ENCODE measurements around the gene GPR25.
"Not testable (repeated sequence)": the region's sequence is repeated elsewhere in the genome, so short reads cannot be mapped to it uniquely, and the experiment has no call there.

Gene GPR25

DNA sequence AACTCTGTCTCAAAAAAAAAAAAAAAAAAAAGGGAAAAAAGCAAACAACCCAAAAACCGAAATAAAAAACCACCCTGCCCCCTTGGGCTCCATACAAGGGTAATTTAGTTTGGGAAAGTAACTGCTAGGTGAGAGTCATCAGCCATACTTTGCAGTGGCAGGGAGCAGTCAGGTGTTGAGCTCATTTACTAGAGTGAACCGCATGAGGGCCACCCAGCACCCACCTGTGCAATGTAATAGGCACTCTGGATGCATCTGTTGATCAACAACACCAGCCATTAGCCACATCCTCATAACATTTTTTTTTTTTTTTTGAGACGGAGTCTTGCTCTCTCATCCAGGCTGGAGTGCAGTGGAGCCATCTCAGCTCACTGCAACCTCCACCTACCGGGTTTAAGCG lies 31.0 kb downstream of the GPR25 start:
- Mint-ChIP-seq H3K27me3 (peaks cover 10 to 53% of the 10 kb centered on the region in 2 donors), H3K27ac (no peak overlapping the region), H3K36me3 (ENCODE audit: insufficient read depth) (no peaks in the 10 kb centered on the region), H3K4me3 (no peak overlapping the region), H3K9me3 (no peaks in the 10 kb centered on the region), H3K4me1 (ENCODE audit: low read depth in 2 of 2) (peaks cover 9 to 16% of the 10 kb centered on the region in 2 donors)
- DNase-seq (no peak), ATAC-seq (replicated peaks) (peak; percentile 14)

DNA sequence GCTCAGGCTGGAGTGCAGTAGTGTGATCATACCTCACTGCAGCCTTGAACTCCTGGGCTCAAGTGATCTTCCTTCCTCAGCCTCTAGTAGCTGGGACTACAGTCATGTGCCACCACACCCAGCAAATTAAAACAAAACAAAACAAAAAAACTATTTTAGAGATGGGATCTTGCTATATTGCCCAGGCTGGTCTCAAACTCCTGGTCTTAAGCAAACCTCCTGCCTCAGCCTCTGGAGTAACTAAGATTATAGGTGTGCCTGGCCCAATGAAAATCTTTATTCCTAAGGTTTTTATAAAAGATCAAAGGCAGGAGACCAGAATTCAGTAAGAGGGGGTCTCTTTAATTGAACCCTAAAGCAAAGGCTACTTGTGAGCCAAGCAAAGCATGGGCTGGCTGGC lies 32.0 kb downstream of the GPR25 start:
- no peaks in the 10 kb centered on the region for H3K36me3 Mint-ChIP-seq (ENCODE audit: insufficient read depth)
- H3K9me3 Mint-ChIP-seq: no peaks in the 10 kb centered on the region
- no peak overlapping the region for H3K27ac Mint-ChIP-seq
- no peak for DNase-seq
- H3K27me3 Mint-ChIP-seq: peaks cover 10 to 56% of the 10 kb centered on the region in 2 donors
- H3K4me1 Mint-ChIP-seq (ENCODE audit: low read depth in 2 of 2): peaks cover 9 to 13% of the 10 kb centered on the region in 2 donors
- no peak for ATAC-seq (replicated peaks)
- H3K4me3 Mint-ChIP-seq: no peak overlapping the region

DNA sequence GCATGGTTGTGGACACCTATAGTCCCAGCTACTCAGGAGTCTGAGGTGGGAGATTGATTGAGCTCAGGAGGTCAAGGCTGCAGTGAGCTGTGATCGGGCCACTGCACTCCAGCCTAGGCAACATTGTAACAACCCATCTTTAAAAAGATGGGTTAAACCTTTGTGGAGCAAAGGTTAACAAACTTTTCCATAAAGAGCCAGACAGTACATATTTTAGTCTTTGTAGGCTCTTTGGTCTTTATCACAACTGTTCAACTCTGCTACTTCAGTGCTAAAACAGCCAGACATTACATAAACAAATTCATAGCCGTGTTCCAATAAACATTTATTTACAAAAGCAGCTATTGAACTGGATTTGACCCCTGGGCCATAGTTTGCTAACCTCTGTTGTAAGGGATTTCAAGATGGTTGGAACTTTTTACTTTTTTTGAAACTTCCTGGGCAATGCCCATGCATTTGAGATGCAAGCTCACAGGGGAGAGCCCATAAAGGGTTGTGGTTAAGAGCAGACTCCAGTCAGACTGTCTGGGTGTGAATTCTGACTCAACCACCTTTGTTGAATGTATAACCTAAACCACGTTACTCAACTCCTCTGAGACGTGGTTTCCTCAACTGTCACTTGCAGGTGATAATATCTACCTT lies 32.8 kb downstream of the GPR25 start:
- H3K36me3 Mint-ChIP-seq (ENCODE audit: insufficient read depth): no peaks in the 10 kb centered on the region
- peak overlapping the region; percentile 16 to 38 for H3K27ac Mint-ChIP-seq
- ATAC-seq (replicated peaks) (peak; percentile 98), DNase-seq (peak; percentile 46 to 57 (median 54))
- peak overlapping the region; percentile 6 to 7 for H3K4me3 Mint-ChIP-seq
- peaks cover 10 to 48% of the 10 kb centered on the region in 2 donors for H3K27me3 Mint-ChIP-seq
- peaks cover 9 to 13% of the 10 kb centered on the region in 2 donors for H3K4me1 Mint-ChIP-seq (ENCODE audit: low read depth in 2 of 2)
- H3K9me3 Mint-ChIP-seq: no peaks in the 10 kb centered on the region

DNA sequence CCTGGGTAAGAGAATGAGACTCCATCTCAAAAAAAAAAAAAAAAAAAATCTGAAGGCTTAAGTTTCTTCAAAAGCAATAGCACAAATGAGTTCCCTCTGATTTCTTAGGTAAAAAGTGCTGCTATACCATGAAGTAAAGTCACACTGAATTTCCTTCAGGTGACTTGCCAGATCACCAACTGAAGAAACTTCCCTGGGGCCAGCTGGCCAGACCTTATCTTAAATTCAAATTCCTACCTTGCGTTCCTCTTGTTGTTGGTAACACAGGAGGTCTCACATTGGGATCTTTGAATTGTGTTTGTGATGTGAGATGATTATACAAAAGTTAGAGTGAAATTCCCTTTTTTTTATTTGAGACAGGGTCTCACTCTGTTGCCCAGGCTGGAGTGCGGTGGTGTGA lies 33.7 kb downstream of the GPR25 start:
- Mint-ChIP-seq H3K4me3 (no peak overlapping the region), H3K4me1 (ENCODE audit: low read depth in 2 of 2) (peaks cover 9 to 11% of the 10 kb centered on the region in 2 donors), H3K36me3 (ENCODE audit: insufficient read depth) (no peaks in the 10 kb centered on the region), H3K27ac (no peak overlapping the region), H3K9me3 (no peaks in the 10 kb centered on the region), H3K27me3 (peaks cover 10 to 44% of the 10 kb centered on the region in 2 donors)
- DNase-seq (no peak), ATAC-seq (replicated peaks) (no peak)

DNA sequence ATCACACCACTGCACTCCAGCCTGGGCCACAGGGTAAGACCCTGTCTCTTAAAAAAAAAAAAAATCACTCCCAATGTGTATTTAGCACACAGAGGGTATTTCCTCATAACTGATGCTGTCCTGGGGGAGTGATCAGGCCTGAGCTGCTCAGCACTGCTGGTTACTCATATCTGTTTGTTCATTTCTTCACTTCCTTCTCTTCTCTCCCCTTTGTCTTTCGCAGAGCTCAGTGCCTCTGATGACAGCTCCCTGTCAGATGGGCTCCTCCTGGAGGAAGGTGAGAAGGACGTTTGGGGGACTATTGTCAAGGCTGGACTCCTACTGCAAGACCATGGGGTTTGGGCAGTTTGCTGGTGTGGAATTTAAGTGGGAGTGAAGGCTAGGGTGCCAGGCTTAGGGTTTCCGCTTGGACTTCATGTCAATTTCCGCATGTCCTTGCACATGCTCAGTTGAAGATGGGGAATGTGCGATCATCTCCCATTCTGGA lies 34.9 kb downstream of the GPR25 start:
- H3K36me3 Mint-ChIP-seq (ENCODE audit: insufficient read depth): no peaks in the 10 kb centered on the region
- H3K9me3 Mint-ChIP-seq: no peaks in the 10 kb centered on the region
- ATAC-seq (replicated peaks) (no peak), DNase-seq (no peak)
- H3K4me1 Mint-ChIP-seq (ENCODE audit: low read depth in 2 of 2): peaks cover 9 to 10% of the 10 kb centered on the region in 2 donors
- H3K27ac Mint-ChIP-seq: peak overlapping the region in 1 of 2 donors; percentile 13
- peaks cover 10 to 34% of the 10 kb centered on the region in 2 donors for H3K27me3 Mint-ChIP-seq
- no peak overlapping the region for H3K4me3 Mint-ChIP-seq

DNA sequence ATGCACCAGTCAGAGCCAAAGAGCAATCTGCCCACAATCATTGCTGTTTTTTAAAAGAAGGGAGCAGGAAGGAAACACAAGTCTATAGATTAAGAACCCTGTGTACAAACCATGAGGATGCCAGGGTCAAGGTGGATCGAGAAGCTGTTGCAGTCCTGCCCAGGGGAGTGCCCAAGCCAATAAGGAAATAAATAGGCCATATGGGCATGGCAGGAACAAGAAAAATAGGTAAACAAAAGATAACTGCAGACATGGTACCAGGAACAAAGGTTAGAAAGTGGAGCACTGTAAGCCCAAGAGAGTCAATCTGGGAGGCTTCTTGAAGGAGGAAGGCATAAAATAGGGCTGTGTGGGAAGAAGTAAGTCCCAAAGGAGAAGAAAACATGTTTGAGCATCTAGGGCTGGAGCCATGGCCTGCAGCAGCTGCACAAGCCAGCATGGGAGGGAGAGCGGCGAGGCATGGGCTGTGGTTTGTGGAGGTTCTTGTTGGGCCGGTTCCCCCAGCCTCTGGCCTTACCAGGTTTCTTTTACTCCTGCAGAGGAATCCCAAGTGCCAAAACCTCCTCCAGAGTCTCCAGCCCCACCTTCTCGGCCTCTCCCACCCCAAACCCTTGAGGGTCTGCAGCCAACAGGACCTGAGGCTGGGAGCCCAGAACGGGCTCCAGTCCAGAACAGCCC lies 35.5 kb downstream of the GPR25 start:
- ATAC-seq (replicated peaks) (no peak), DNase-seq (no peak)
- Mint-ChIP-seq H3K4me1 (ENCODE audit: low read depth in 2 of 2) (peaks cover 9 to 10% of the 10 kb centered on the region in 2 donors), H3K4me3 (no peak overlapping the region), H3K27me3 (peaks cover 10 to 31% of the 10 kb centered on the region in 2 donors), H3K36me3 (ENCODE audit: insufficient read depth) (no peaks in the 10 kb centered on the region), H3K9me3 (no peaks in the 10 kb centered on the region), H3K27ac (peak overlapping the region in 1 of 2 donors; percentile 13)

DNA sequence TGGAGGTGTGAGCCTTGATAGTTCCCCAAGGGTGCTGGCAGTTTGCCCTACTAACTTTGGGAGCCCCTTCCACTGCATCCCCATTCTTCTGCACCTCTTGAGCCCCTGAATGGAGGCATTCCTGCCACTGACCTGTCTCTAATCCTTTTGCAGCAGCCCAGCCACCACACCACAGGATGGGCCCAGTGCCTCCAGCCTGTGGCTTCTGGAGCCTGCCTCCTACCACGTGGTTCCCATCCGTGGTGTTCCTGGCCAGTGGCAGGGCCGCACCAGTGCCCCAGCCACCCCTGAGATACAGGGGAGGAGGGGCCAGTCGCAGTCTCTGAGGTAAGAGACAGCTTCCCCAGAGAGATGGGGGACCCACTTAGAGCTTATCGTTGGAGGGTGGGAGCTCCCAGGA lies 36.3 kb downstream of the GPR25 start:
- Mint-ChIP-seq H3K27ac (no peak overlapping the region), H3K27me3 (peaks cover 10 to 31% of the 10 kb centered on the region in 2 donors), H3K4me1 (ENCODE audit: low read depth in 2 of 2) (peaks cover 9 to 10% of the 10 kb centered on the region in 2 donors), H3K36me3 (ENCODE audit: insufficient read depth) (no peaks in the 10 kb centered on the region), H3K4me3 (no peak overlapping the region), H3K9me3 (no peaks in the 10 kb centered on the region)
- ATAC-seq (replicated peaks) (no peak), DNase-seq (no peak)

DNA sequence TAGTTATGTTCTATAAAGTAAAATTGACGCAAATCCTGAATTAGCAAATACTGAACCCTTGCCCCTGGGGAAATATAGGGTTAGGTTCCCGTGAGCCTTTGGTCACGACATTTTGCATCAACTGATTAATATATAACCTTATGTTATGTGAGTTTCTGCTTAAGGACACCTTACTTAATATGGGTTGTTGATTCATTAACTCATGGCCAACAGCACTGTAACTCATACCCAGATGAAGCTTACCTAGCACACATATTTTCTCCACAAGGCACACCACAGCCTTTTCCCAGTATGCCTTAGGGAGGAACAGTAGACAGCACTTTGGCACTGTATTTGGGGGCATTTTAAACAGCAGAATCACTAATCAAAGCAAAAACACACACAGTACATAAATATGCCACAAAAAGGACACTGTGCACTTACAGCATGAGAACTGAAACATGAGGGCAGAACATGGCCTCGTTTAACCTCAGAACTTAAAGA lies 37.0 kb downstream of the GPR25 start:
- Mint-ChIP-seq H3K4me3 (no peak overlapping the region), H3K27me3 (peaks cover 10 to 31% of the 10 kb centered on the region in 2 donors), H3K27ac (no peak overlapping the region), H3K36me3 (ENCODE audit: insufficient read depth) (no peaks in the 10 kb centered on the region), H3K9me3 (no peaks in the 10 kb centered on the region), H3K4me1 (ENCODE audit: low read depth in 2 of 2) (peaks cover 9 to 10% of the 10 kb centered on the region in 2 donors)
- DNase-seq (no peak), ATAC-seq (replicated peaks) (no peak)

DNA sequence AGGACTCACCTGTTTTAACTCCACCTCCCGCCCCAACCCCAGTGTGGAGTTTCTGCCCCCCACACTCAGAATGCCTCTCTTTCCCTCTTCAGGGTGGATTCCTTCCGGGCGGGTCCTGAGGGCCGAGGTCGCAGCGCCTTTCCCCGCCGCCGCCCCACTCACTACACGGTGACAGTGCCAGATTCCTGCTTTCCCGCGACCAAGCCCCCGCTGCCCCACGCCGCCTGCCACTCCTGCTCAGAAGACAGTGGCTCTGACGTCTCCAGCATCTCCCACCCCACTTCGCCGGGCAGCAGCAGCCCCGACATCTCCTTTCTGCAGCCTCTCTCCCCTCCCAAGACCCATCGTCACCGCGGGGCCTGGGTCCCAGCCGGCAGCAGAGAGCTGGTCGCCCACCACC lies 38.6 kb downstream of the GPR25 start:
- H3K36me3 Mint-ChIP-seq (ENCODE audit: insufficient read depth): no peaks in the 10 kb centered on the region
- H3K27ac Mint-ChIP-seq: no peak overlapping the region
- peaks cover 10 to 31% of the 10 kb centered on the region in 2 donors for H3K27me3 Mint-ChIP-seq
- DNase-seq (no peak), ATAC-seq (replicated peaks) (no peak)
- H3K9me3 Mint-ChIP-seq: no peaks in the 10 kb centered on the region
- peaks cover 0 to 6% of the 10 kb centered on the region in 2 donors for H3K4me1 Mint-ChIP-seq (ENCODE audit: low read depth in 2 of 2)
- no peak overlapping the region for H3K4me3 Mint-ChIP-seq

DNA sequence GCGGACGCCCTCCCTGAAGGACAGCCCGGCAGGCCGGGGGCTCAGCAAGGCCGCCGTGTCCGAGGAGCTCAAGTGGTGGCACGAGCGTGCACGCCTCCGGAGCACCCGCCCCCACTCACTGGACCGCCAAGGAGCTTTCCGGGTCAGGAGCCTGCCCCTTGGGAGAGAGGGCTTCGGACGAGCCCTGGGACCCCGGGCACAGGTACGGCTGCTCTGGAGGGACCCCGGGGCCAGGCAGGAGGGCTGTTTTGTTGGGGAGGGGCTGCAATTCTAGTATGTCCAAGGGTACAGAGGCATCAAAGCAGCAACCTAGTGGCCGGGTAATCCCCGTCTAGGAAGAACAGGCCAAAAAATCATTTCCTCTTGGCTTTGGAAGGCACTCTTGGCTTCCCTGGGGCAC lies 39.2 kb downstream of the GPR25 start:
- H3K9me3 Mint-ChIP-seq; DNase-seq; H3K4me1 Mint-ChIP-seq (ENCODE audit: low read depth in 2 of 2); H3K4me3 Mint-ChIP-seq; H3K36me3 Mint-ChIP-seq (ENCODE audit: insufficient read depth); H3K27ac Mint-ChIP-seq; ATAC-seq (replicated peaks): not testable (repeated sequence)
- peaks cover 10 to 31% of the 10 kb centered on the region in 2 donors for H3K27me3 Mint-ChIP-seq

DNA sequence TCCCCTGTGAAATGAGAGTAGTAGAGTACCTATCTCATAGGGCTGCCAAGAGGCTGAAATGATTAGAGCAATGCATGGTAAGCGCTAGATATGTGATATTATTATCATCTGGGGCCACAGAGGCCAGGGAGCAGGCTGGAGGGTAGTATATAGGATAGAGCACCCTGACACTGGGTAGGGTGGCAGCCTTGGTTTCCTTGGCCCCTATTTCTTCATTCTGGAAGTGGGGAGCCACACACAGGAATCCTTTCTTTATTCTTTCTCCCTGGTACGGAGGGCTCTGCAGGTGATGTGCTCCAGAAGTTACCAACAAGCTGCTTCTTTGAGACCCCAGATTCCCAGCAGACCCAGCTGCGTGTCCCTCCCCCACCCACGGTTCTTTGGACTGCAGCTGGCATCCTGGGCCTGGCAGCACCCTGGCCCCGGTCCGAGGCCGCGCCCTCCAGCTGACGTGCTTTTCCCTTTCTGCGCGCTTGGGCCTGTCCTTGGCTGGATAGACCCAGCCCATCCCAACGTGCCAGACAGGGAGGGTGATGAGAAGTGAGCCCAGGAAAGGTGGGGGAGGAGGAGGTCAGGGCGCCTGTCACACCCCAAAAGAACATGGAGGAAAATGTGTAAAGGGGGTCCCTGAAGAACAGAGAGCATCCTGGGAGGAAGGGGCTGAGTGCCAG lies 40.1 kb downstream of the GPR25 start:
- ATAC-seq (replicated peaks) (no peak), DNase-seq (no peak)
- no peaks in the 10 kb centered on the region for H3K36me3 Mint-ChIP-seq (ENCODE audit: insufficient read depth)
- no peak overlapping the region for H3K27ac Mint-ChIP-seq
- peaks cover 0 to 4% of the 10 kb centered on the region in 2 donors for H3K4me1 Mint-ChIP-seq (ENCODE audit: low read depth in 2 of 2)
- H3K9me3 Mint-ChIP-seq: no peaks in the 10 kb centered on the region
- H3K27me3 Mint-ChIP-seq: peaks cover 7 to 24% of the 10 kb centered on the region in 2 donors
- H3K4me3 Mint-ChIP-seq: no peak overlapping the region

DNA sequence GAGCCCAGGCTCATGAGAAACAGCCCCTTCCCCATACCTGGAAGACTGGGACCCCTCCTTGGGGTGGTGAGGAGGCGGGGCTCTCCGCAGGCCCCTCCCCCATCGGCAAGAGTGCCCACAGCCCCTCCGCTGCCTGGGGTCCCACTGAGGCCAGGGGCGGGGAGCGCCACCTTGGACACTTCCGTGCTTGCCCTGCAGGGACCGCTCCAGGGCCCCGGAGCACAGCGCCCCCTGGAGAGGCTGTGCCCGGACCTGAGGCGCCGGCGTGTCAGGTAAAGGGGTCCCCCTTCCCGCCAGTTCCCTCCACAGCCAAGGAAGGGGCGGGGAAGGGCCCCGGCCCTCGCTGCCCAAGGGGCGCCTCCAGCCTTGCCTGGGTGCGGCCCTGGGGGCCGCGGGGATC lies 43.4 kb downstream of the GPR25 start:
- no peak overlapping the region for H3K4me3 Mint-ChIP-seq
- no peak for ATAC-seq (replicated peaks)
- no peaks in the 10 kb centered on the region for H3K4me1 Mint-ChIP-seq (ENCODE audit: low read depth in 2 of 2)
- no peak for DNase-seq
- H3K27ac Mint-ChIP-seq: peak overlapping the region in 1 of 2 donors; percentile 76
- peaks cover 0 to 13% of the 10 kb centered on the region in 2 donors for H3K27me3 Mint-ChIP-seq
- H3K36me3 Mint-ChIP-seq (ENCODE audit: insufficient read depth): peaks cover 4% of the 10 kb centered on the region
- H3K9me3 Mint-ChIP-seq: no peaks in the 10 kb centered on the region

DNA sequence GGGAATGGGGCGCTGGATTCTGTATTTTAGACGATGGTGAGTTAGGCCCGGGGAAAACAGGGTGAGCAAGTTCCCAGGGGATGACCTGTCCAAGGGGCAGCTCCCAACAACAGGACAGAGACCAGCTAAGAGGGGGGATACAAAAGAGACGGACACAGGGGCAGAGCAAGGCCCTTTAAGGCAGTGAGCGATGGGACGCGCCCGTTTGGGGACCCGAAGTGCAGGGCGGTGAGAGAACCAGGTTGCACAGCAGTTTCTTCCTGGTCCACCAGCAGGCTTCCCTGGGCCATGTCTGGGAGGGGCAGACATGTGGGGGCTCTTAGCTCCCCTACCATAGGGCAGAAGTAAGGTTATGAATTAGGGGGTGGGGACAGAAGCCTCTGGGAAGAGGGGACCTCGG lies 43.9 kb downstream of the GPR25 start:
- Mint-ChIP-seq H3K4me1 (ENCODE audit: low read depth in 2 of 2) (no peaks in the 10 kb centered on the region), H3K36me3 (ENCODE audit: insufficient read depth) (peaks cover 4% of the 10 kb centered on the region), H3K9me3 (no peaks in the 10 kb centered on the region), H3K27me3 (peaks cover 0 to 13% of the 10 kb centered on the region in 2 donors), H3K4me3 (no peak overlapping the region), H3K27ac (peak overlapping the region in 1 of 2 donors; percentile 76)
- no peak for ATAC-seq (replicated peaks)
- DNase-seq: no peak

All from effector memory CD8-positive, alpha-beta T cell (primary cell).